B cell (primary cell): ENCODE data around the gene MAP3K19. TPM values are rescaled to one million over a fixed set of nuclear protein-coding genes. Genes with fewer than 3 reads are reported as not detected.

Source experiments
- ATAC-seq: fragments of 200-7000 bp; cut with Tn5 transposase; one replicate; pipeline ENCODE4 v1.10.0; 2021; ENCODE audit warnings: low read depth, mild to moderate bottlenecking, moderate number of reproducible peaks, moderate library complexity
- CTCF ChIA-PET: fragments of 350-600 bp; sonication (Branson Sonifier 250); formaldehyde crosslinking; loops from one replicate; lab custom pipeline; 2021; ENCODE audit warnings: antibody characterized with exemption, inconsistent platforms; lab: Charles Lee
- POLR2A ChIA-PET: fragments of 350-600 bp; sonication (Branson Sonifier 250); formaldehyde crosslinking; loops from one replicate; lab custom pipeline; 2021; ENCODE audit warnings: antibody characterized with exemption; lab: Charles Lee
- DNase-seq: peaks from one replicate; pipeline ENCODE4 v3.0.0; 2013
- H2AFZ ChIP-seq: 2 replicates; pipeline ENCODE4 v1.6.1; 2012; ENCODE audit warnings: mild to moderate bottlenecking, low read depth, low read length; ENCODE audit not compliant: insufficient read depth, poor library complexity, severe bottlenecking
- H3K27ac ChIP-seq, 2 donors: 1 replicate in 1 of 2; 2 replicates in 1 of 2; pipeline ENCODE4 v1.5.1; 2012 to 2013; ENCODE audit warnings: low read length in 2 of 2, mild to moderate bottlenecking in 2 of 2, moderate library complexity in 1 of 2
- H3K27me3 ChIP-seq, 4 experiments: fragments of 200-600 bp in 1 of 4; sonication (generic) in 1 of 4; replicated peaks in 1 of 4; 1 replicate in 2 of 4; 2 replicates in 2 of 4; pipeline versions ENCODE4 v1.6.1 to v1.7.0; 2013 to 2016; ENCODE audit warnings: low read length in 3 of 4, mild to moderate bottlenecking in 2 of 4, mixed read lengths in 1 of 4, moderate library complexity in 1 of 4; ENCODE audit not compliant: insufficient read depth in 4 of 4, control insufficient read depth in 3 of 4; ENCODE audit errors: control extremely low read depth in 1 of 4
- H3K36me3 ChIP-seq, 2 experiments: replicated peaks in 1 of 2; 1 replicate in 1 of 2; 2 replicates in 1 of 2; pipeline versions ENCODE4 v1.6.1 to v1.7.1; 2013; ENCODE audit warnings: low read length in 1 of 2; ENCODE audit not compliant: insufficient read depth in 2 of 2, control insufficient read depth in 1 of 2; ENCODE audit errors: control extremely low read depth in 1 of 2, extremely low read depth in 1 of 2
- H3K4me1 ChIP-seq, 2 donors: fragments of 200-600 bp in 1 of 2; sonication (generic) in 1 of 2; 1 replicate in 1 of 2; 2 replicates in 1 of 2; pipeline versions ENCODE4 v1.5.1 to v1.6.1; 2013 to 2017; ENCODE audit warnings: low read length in 2 of 2; ENCODE audit not compliant: control insufficient read depth in 2 of 2, insufficient read depth in 2 of 2
- H3K4me2 ChIP-seq: replicated peaks from 2 replicates; pipeline ENCODE3; 2012; ENCODE audit warnings: mild to moderate bottlenecking, low read depth, low read length; ENCODE audit not compliant: poor library complexity, severe bottlenecking
- H3K4me3 ChIP-seq, 5 experiments: fragments of 200-600 bp in 1 of 5; sonication (generic) in 1 of 5; 1 replicate in 3 of 5; 2 replicates in 2 of 5; pipeline versions ENCODE4 v1.5.1 to v1.7.0; 2011 to 2016; ENCODE audit warnings: low read length in 4 of 5, mild to moderate bottlenecking in 4 of 5, low read depth in 2 of 5, control low read depth in 1 of 5, moderate library complexity in 1 of 5; ENCODE audit not compliant: insufficient read depth in 1 of 5; ENCODE audit errors: control extremely low read depth in 1 of 5, extremely low read depth in 1 of 5
- H3K79me2 ChIP-seq: fragments of 200-600 bp; sonication (generic); one replicate; pipeline ENCODE4 v1.6.0; 2016; ENCODE audit warnings: low read length; ENCODE audit not compliant: control insufficient read depth, insufficient read depth
- H3K9ac ChIP-seq: fragments of 200-600 bp; sonication (generic); 2 replicates; pipeline ENCODE4 v1.6.1; 2017; ENCODE audit warnings: mild to moderate bottlenecking, low read length, moderate library complexity
- H3K9me3 ChIP-seq, 3 donors: one replicate each; pipeline versions ENCODE4 v1.6.1 to v1.7.1; 2013; ENCODE audit warnings: low read length in 2 of 3; ENCODE audit not compliant: control insufficient read depth in 2 of 3, insufficient read depth in 1 of 3; ENCODE audit errors: control extremely low read depth in 1 of 3
- H4K20me1 ChIP-seq: 2 replicates; pipeline ENCODE4 v1.6.0; 2012; ENCODE audit warnings: mild to moderate bottlenecking, low read length; ENCODE audit not compliant: insufficient read depth, control insufficient read depth, poor library complexity, severe bottlenecking
- H3K27ac Mint-ChIP-seq: one replicate; pipeline ENCODE4 v1.8.0; 2021; ENCODE audit warnings: mixed read lengths
- H3K27me3 Mint-ChIP-seq: one replicate; pipeline ENCODE4 v1.8.0; 2021; ENCODE audit warnings: mixed read lengths
- H3K4me1 Mint-ChIP-seq: one replicate; pipeline ENCODE4 v1.8.0; 2021; ENCODE audit warnings: mixed read lengths
- H3K4me3 Mint-ChIP-seq: one replicate; pipeline ENCODE4 v1.8.0; 2021; ENCODE audit warnings: mixed read lengths
- H3K9me3 Mint-ChIP-seq: one replicate; pipeline ENCODE4 v1.8.0; 2022; ENCODE audit warnings: mixed read lengths; ENCODE audit not compliant: insufficient read depth
- CTCF ChIP-seq: fragments of 200-600 bp; IDR thresholded peaks from one replicate; pipeline ENCODE4 v1.8.0; 2022; ENCODE audit warnings: antibody characterized with exemption, mild to moderate bottlenecking
- EZH2 ChIP-seq: IDR thresholded peaks from 2 replicates; pipeline ENCODE4 v1.6.1; 2012; ENCODE audit warnings: borderline replicate concordance, low read depth, mild to moderate bottlenecking, moderate library complexity, low read length; ENCODE audit not compliant: insufficient read depth, poor library complexity, severe bottlenecking
- WGBS: methylation state at CpG from one replicate; pipeline ENCODE4 v1.1.5; 2013; ENCODE audit warnings: missing lambda C conversion rate; ENCODE audit not compliant: insufficient coverage; 5-methylcytosine and 5-hydroxymethylcytosine counted together
- intact Hi-C: fragments of 100-400 bp; cut with micrococcal nuclease; formaldehyde crosslinking; loops from one replicate; pipeline ENCODE4 v1.10.0; 2022
- polyA plus RNA-seq: library from polyadenylated mRNA; depleted of rRNA; stranded (reverse); fragments of >200 nt; gene quantifications from 2 replicates; pipeline ENCODE4 v1.2.3, GENCODE V29; 2012
- total RNA-seq, 2 donors: library from RNA; stranded (reverse); fragments of 120-200 nt in 1 of 2; gene quantifications; 1 replicate in 1 of 2; 2 replicates in 1 of 2; pipeline versions ENCODE4 v1.2.3 to v1.2.4, GENCODE V29; 2013 to 2022

Gene MAP3K19
- total and polyA plus RNA-seq, 2 donors (not counting 1 experiment from before 2014, with no cell fraction given) = 0.46 TPM; not detected in 1

GRCh38 chr2:135023886-135024485, 23.3 kb downstream of the MAP3K19 start:
- H3K27ac ChIP-seq = no peak overlapping the region
- H3K27me3 ChIP-seq = no peaks in the 10 kb centered on the region
- H3K9me3 ChIP-seq = peaks cover 0 to 4% (median 0%) of the 10 kb centered on the region in 3 donors
- WGBS = 93% methylated on average over 5 of the region's 5 CpGs
- ATAC-seq (no peak), DNase-seq (no peak)
- TF ChIP-seq EZH2 = no peak
- no peak for TF ChIP-seq CTCF
- H2AFZ ChIP-seq = no peak overlapping the region
- POLR2A ChIA-PET = no interaction called here
- no peaks in the 10 kb centered on the region for H3K4me1 Mint-ChIP-seq
- H3K27me3 Mint-ChIP-seq = peaks cover 8% of the 10 kb centered on the region
- H3K36me3 ChIP-seq = no peaks in the 10 kb centered on the region
- H3K4me3 Mint-ChIP-seq = no peak overlapping the region
- no peak overlapping the region for H3K4me2 ChIP-seq
- no peaks in the 10 kb centered on the region for H3K9me3 Mint-ChIP-seq
- H3K4me3 ChIP-seq = no peak overlapping the region
- no peak overlapping the region for H3K27ac Mint-ChIP-seq
- CTCF ChIA-PET = interaction anchor here (0.7 kb wide), 1 partner anchor 67 kb away, joined by 3 read pairs; no protein-coding TSS in a partner anchor
- H3K79me2 ChIP-seq = no peaks in the 10 kb centered on the region
- no peak overlapping the region for H3K9ac ChIP-seq
- no peaks in the 10 kb centered on the region for H3K4me1 ChIP-seq
- H4K20me1 ChIP-seq = no peaks in the 10 kb centered on the region
- intact Hi-C loops = no loop called here
